SK-N-SH treated with all-trans-retinoic acid at 6 μM for 48 hours (cell line): ENCODE results near the gene ENTPD7.

ENCODE experiments used
- CREB5 ChIP-seq: fragments of 250-450 bp; sonication (Bioruptor Pico); IDR thresholded peaks from 2 replicates; pipeline ENCODE4 v1.5.1; 2020; ENCODE audit warnings: low read depth, mild to moderate bottlenecking, moderate library complexity
- GLIS3 ChIP-seq: fragments of 250-450 bp; sonication (Bioruptor Pico); IDR thresholded peaks from 2 replicates; pipeline ENCODE4 v1.5.0; 2020; ENCODE audit warnings: mild to moderate bottlenecking, moderate library complexity
- PATZ1 ChIP-seq: fragments of 250-450 bp; sonication (Bioruptor Pico); IDR thresholded peaks from 2 replicates; pipeline ENCODE4 v1.8.0; 2020; ENCODE audit warnings: mild to moderate bottlenecking, moderate library complexity, borderline replicate concordance
- TOX ChIP-seq: fragments of 250-450 bp; sonication (Bioruptor Pico); IDR thresholded peaks from 2 replicates; pipeline ENCODE4 v1.8.0; 2021; ENCODE audit warnings: mild to moderate bottlenecking, moderate library complexity, borderline replicate concordance

GRCh38 chr10:99619090-99619800, 40.1 kb upstream of the ENTPD7 start:
- TF ChIP-seq TOX (CRISPR knock-in tag) = no peak
- TF ChIP-seq CREB5 (CRISPR knock-in tag) = no peak
- no peak for TF ChIP-seq PATZ1 (CRISPR knock-in tag)
- no peak for TF ChIP-seq GLIS3 (CRISPR knock-in tag)
